Endothelial cell (in vitro differentiated cells): ENCODE measurements around the gene DNAJC1. TPM values are rescaled to one million over a fixed set of nuclear protein-coding genes. Genes with fewer than 3 reads are reported as not detected.

Source experiments
- DNase-seq: peaks from one replicate; pipeline ENCODE4 v3.0.0; 2021; ENCODE audit warnings: low spot score
- H3K27ac Mint-ChIP-seq: one replicate; pipeline ENCODE4 v1.8.0; 2021; ENCODE audit warnings: mixed read lengths, inconsistent platforms; ENCODE audit not compliant: unreplicated experiment
- H3K27me3 Mint-ChIP-seq: one replicate; pipeline ENCODE4 v1.8.0; 2021; ENCODE audit warnings: mild to moderate bottlenecking, moderate library complexity, mixed read lengths, inconsistent platforms; ENCODE audit not compliant: unreplicated experiment
- H3K36me3 Mint-ChIP-seq: one replicate; pipeline ENCODE4 v1.8.0; 2021; ENCODE audit warnings: mild to moderate bottlenecking, low read depth, mixed read lengths, inconsistent platforms; ENCODE audit not compliant: unreplicated experiment
- H3K4me1 Mint-ChIP-seq: one replicate; pipeline ENCODE4 v1.8.0; 2021; ENCODE audit warnings: mild to moderate bottlenecking, mixed read lengths, inconsistent platforms; ENCODE audit not compliant: unreplicated experiment
- H3K4me3 Mint-ChIP-seq: one replicate; pipeline ENCODE4 v1.8.0; 2021; ENCODE audit warnings: mild to moderate bottlenecking, mixed read lengths, inconsistent platforms; ENCODE audit not compliant: unreplicated experiment
- H3K9me3 Mint-ChIP-seq: one replicate; pipeline ENCODE4 v1.8.0; 2021; ENCODE audit warnings: mixed read lengths, inconsistent platforms; ENCODE audit not compliant: unreplicated experiment
- total RNA-seq: library from RNA; stranded (reverse); fragmentation: NEBNext Ultra II Directional; extraction: Animal tissue kit (Norgen Biotek cat#: 25700); gene quantifications from one replicate; pipeline ENCODE4 v1.2.1, GENCODE V29; 2021; ENCODE audit not compliant: unreplicated experiment
- TF ChIP-seq, protein P1 (sequence below): fragments of 200-600 bp; sonication (generic); IDR thresholded peaks from one replicate; pipeline ENCODE4 v1.5.0; 2021; ENCODE audit warnings: antibody characterized with exemption; ENCODE audit not compliant: unreplicated experiment

The DNAJC1 gene
- total RNA-seq, 1 donor from 2014 or later: 32.0 TPM

DNA sequence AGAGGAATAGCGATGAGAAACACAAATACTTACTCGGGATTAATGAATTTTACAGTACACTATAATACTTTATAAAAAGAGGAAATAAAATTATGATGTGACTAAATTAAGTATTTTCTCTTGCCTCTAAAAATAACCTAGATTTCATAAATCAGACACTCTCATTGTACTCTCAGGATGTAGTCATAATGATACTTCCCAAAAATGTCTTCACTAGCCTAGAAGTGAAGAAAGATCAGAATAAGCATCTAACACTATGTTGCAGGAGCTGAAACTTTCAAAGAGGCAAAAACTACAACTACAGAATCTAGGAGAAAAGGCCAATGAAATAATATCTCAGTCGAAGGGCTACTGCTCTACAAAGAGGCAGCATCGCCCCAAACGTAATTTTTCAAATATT is 49.4 kb downstream of the DNAJC1 start:
- no peak for DNase-seq
- Mint-ChIP-seq H3K9me3 (peaks cover 4% of the 10 kb centered on the region), H3K27ac (no peak overlapping the region), H3K36me3 (no peaks in the 10 kb centered on the region), H3K4me1 (no peaks in the 10 kb centered on the region), H3K4me3 (no peak overlapping the region), H3K27me3 (no peaks in the 10 kb centered on the region)
- TF ChIP-seq, protein P1, sequence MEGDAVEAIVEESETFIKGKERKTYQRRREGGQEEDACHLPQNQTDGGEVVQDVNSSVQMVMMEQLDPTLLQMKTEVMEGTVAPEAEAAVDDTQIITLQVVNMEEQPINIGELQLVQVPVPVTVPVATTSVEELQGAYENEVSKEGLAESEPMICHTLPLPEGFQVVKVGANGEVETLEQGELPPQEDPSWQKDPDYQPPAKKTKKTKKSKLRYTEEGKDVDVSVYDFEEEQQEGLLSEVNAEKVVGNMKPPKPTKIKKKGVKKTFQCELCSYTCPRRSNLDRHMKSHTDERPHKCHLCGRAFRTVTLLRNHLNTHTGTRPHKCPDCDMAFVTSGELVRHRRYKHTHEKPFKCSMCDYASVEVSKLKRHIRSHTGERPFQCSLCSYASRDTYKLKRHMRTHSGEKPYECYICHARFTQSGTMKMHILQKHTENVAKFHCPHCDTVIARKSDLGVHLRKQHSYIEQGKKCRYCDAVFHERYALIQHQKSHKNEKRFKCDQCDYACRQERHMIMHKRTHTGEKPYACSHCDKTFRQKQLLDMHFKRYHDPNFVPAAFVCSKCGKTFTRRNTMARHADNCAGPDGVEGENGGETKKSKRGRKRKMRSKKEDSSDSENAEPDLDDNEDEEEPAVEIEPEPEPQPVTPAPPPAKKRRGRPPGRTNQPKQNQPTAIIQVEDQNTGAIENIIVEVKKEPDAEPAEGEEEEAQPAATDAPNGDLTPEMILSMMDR: no peak

DNA sequence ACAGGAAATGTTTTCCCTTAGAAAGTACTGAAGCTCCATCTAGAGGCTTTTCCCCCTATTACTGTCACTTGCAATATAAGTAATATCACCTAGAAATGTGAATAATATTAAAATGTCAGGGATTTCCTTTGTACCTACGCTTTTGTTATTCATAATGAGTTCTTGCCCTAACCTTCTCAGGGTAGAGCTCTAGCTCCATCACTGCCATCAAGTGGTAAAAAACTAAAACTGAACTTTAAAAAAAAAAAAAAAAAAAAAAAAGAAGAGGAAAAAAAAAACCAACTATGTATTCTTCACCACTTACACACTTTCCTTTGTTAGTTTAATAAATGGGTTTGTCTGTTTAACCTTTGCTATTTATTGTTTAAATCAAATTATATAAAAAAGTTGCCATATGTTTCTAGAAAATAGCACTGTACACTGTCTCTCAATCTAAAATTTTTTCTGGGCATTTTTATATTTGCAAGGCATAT is 49.9 kb downstream of the DNAJC1 start:
- Mint-ChIP-seq H3K4me3 (no peak overlapping the region), H3K4me1 (peaks cover 4% of the 10 kb centered on the region), H3K36me3 (no peaks in the 10 kb centered on the region), H3K27me3 (no peaks in the 10 kb centered on the region), H3K9me3 (no peaks in the 10 kb centered on the region), H3K27ac (no peak overlapping the region)
- TF ChIP-seq, protein P1: peak; percentile 41
- DNase-seq: no peak

DNA sequence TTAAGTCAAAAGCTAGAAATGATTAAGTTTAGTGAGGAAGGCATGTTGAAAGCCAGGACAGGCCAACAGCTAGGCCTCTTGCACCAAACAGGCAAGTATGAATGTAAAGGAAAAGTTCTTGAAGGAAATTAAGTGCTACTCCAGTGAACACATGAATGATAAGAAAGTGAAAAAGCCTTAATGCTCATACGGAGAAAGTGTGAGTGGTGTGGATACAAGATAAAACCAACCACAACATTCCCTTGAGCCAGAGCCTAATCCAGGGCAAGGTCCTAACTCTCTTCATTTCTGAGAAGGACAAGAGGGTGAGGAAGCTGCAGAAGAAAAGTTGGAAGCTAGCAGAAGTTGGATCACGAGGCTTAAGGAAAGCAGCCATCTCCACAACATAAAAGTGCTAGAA is 53.0 kb downstream of the DNAJC1 start:
- Mint-ChIP-seq H3K36me3 (no peaks in the 10 kb centered on the region), H3K27ac (no peak overlapping the region), H3K4me3 (no peak overlapping the region), H3K9me3 (no peaks in the 10 kb centered on the region), H3K4me1 (peaks cover 4% of the 10 kb centered on the region), H3K27me3 (no peaks in the 10 kb centered on the region)
- DNase-seq: no peak
- TF ChIP-seq, protein P1: no peak

DNA sequence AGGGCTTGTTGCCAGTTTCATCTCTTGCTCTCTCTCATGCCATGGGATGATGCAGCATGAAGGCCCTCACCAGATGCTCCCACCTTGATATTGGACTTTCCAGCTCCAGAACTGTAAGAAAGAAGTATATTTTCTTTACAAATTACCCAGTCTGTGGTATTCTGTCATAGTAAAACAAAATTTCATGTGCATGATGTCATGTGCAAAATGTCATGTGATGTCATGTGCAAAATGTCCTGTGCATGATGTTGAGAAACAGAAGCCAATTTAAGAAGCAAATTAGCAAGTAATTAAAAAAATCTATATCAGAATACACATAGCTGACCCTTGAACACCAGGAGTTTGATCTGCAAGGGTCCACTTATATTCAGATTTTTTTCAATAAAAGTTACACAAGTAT is 56.6 kb downstream of the DNAJC1 start:
- Mint-ChIP-seq H3K27me3 (no peaks in the 10 kb centered on the region), H3K4me3 (no peak overlapping the region), H3K9me3 (no peaks in the 10 kb centered on the region), H3K36me3 (no peaks in the 10 kb centered on the region), H3K4me1 (peaks cover 21% of the 10 kb centered on the region), H3K27ac (no peak overlapping the region)
- no peak for DNase-seq
- TF ChIP-seq, protein P1: no peak

GRCh38 chr10:21944727-21945386 is 58.7 kb downstream of the DNAJC1 start:
- H3K9me3 Mint-ChIP-seq: no peaks in the 10 kb centered on the region
- TF ChIP-seq, protein P1: no peak
- peaks cover 21% of the 10 kb centered on the region for H3K4me1 Mint-ChIP-seq
- H3K4me3 Mint-ChIP-seq: no peak overlapping the region
- DNase-seq: no peak
- no peak overlapping the region for H3K27ac Mint-ChIP-seq
- H3K36me3 Mint-ChIP-seq: no peaks in the 10 kb centered on the region
- no peaks in the 10 kb centered on the region for H3K27me3 Mint-ChIP-seq
